ENCODE measurements around the gene FOXO1.

DNA sequence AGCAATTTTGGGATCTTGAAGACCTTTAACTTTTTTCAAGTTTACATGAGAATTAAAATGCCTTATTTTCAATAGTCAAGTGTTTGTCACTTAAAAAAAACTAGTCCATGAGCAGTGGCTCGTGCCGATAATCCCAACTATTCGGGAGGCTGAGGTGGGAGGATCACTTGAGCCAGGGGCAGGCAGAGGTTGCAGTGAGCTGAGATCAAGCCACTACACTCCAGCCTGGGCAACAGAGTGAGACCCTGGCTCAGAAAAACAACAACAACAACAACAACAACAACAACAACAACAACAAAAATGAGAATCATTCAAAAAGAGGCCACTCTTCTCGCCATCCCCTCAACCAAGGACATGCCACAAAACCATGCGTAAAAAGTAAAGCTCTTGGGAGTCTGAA is 5.7 kb downstream of the FOXO1 start:
- TF ChIP-seq EZH2 (IDR thresholded peaks at IDR 0.05; ENCODE audit: borderline replicate concordance, low read length), result no peak
- TF ChIP-seq, protein P1, sequence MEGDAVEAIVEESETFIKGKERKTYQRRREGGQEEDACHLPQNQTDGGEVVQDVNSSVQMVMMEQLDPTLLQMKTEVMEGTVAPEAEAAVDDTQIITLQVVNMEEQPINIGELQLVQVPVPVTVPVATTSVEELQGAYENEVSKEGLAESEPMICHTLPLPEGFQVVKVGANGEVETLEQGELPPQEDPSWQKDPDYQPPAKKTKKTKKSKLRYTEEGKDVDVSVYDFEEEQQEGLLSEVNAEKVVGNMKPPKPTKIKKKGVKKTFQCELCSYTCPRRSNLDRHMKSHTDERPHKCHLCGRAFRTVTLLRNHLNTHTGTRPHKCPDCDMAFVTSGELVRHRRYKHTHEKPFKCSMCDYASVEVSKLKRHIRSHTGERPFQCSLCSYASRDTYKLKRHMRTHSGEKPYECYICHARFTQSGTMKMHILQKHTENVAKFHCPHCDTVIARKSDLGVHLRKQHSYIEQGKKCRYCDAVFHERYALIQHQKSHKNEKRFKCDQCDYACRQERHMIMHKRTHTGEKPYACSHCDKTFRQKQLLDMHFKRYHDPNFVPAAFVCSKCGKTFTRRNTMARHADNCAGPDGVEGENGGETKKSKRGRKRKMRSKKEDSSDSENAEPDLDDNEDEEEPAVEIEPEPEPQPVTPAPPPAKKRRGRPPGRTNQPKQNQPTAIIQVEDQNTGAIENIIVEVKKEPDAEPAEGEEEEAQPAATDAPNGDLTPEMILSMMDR (IDR thresholded peaks at IDR 0.05; ENCODE audit: low read length), result no peak
